Activated T-cell treated with anti-CD3 and anti-CD28 coated beads for 48 hours (primary cell): Measurements from ENCODE around the gene PRKAR1B.

Experiments
- DNase-seq: peaks from one replicate; pipeline ENCODE4 v3.0.0-alpha.2; 2020; ENCODE audit warnings: low read depth

PRKAR1B gene

GRCh38 chr7:507623-508300, 219.3 kb downstream of the PRKAR1B start:
- no peak for DNase-seq

GRCh38 chr7:506921-507622, 220.0 kb downstream of the PRKAR1B start:
- no peak for DNase-seq

- DNase-seq = no peak
Measured at GRCh38 chr7:506391-506831, 220.7 kb downstream of the PRKAR1B start.

- DNase-seq = no peak
Measured at GRCh38 chr7:505171-505570, 221.9 kb downstream of the PRKAR1B start.

GRCh38 chr7:504221-505111, 222.6 kb downstream of the PRKAR1B start:
- DNase-seq = no peak

- DNase-seq = no peak
Measured at GRCh38 chr7:503575-504111, 223.4 kb downstream of the PRKAR1B start.

- no peak for DNase-seq
Measured at GRCh38 chr7:502296-502695, 224.8 kb downstream of the PRKAR1B start.

- DNase-seq = no peak
Measured at GRCh38 chr7:501526-501925, 225.6 kb downstream of the PRKAR1B start.

- DNase-seq = no peak
Measured at GRCh38 chr7:500521-501420, 226.3 kb downstream of the PRKAR1B start.

GRCh38 chr7:499853-500485, 227.1 kb downstream of the PRKAR1B start:
- DNase-seq = no peak
